Left renal cortex interstitium (tissue), 4 donors: ENCODE measurements around the gene MKNK2. TPM values are rescaled to one million over a fixed set of nuclear protein-coding genes. Genes with fewer than 3 reads are reported as not detected.
"Not testable (repeated sequence)": the region's sequence is repeated elsewhere in the genome, so short reads cannot be mapped to it uniquely, and the experiment has no call there.

Experiments used
- DNase-seq, 4 donors: peaks; one replicate each; pipeline ENCODE4 v3.0.0-alpha.2; 2013; ENCODE audit warnings: low read depth in 4 of 4, low spot score in 2 of 4, missing footprints in 1 of 4
- polyA plus RNA-seq, 4 donors: library from polyadenylated mRNA; unstranded; fragments of 120-200 nt; gene quantifications; one replicate each; pipeline ENCODE4 v1.2.1, GENCODE V29; 2013; ENCODE audit not compliant: insufficient read length in 4 of 4

MKNK2 gene
- polyA plus RNA-seq, 4 donors, result 54.6 to 86.8 (median 81.6) TPM

GRCh38 chr19:2034729-2035589, 16.1 kb downstream of the MKNK2 start:
- no peak for DNase-seq

- not testable (repeated sequence) for DNase-seq
Measured at GRCh38 chr19:2034253-2034652, 16.8 kb downstream of the MKNK2 start.

GRCh38 chr19:2033825-2034159, 17.3 kb downstream of the MKNK2 start:
- DNase-seq, result no peak

GRCh38 chr19:2033115-2033824, 17.8 kb downstream of the MKNK2 start:
- DNase-seq, result no peak

GRCh38 chr19:2032296-2032941, 18.6 kb downstream of the MKNK2 start:
- no peak for DNase-seq

GRCh38 chr19:2027361-2027760, 23.7 kb downstream of the MKNK2 start:
- no peak for DNase-seq

- DNase-seq, result no peak
Measured at GRCh38 chr19:2026770-2027169, 24.3 kb downstream of the MKNK2 start.

- no peak for DNase-seq
Measured at GRCh38 chr19:2022289-2022688, 28.8 kb downstream of the MKNK2 start.

- DNase-seq, result no peak
Measured at GRCh38 chr19:2021453-2022140, 29.4 kb downstream of the MKNK2 start.

- DNase-seq, result no peak
Measured at GRCh38 chr19:2018752-2019151, 32.3 kb downstream of the MKNK2 start.

- DNase-seq, result peak in 1 of 4 donors; percentile 61
Measured at GRCh38 chr19:2016041-2016807, 34.8 kb downstream of the MKNK2 start.

GRCh38 chr19:2015608-2015950, 35.5 kb downstream of the MKNK2 start, which contains the start of gene BTBD2:
Gene BTBD2 (minus strand): TSS chr19:2015714. CDS start chr19:2015703, 11 bp downstream.
- no peak for DNase-seq

- no peak for DNase-seq
Measured at GRCh38 chr19:2014731-2015607, 36.1 kb downstream of the MKNK2 start.

- no peak for DNase-seq
Measured at GRCh38 chr19:2014131-2014571, 36.9 kb downstream of the MKNK2 start.

- DNase-seq, result no peak
Measured at GRCh38 chr19:2013683-2013961, 37.4 kb downstream of the MKNK2 start.

GRCh38 chr19:2012941-2013682, 37.9 kb downstream of the MKNK2 start:
- no peak for DNase-seq

GRCh38 chr19:2011169-2011568, 39.9 kb downstream of the MKNK2 start:
- DNase-seq, result no peak

GRCh38 chr19:2010135-2010668, 40.8 kb downstream of the MKNK2 start:
- DNase-seq, result no peak
